ENCODE data around the gene COMMD9.
"Not testable (repeated sequence)": the region's sequence is repeated elsewhere in the genome, so short reads cannot be mapped to it uniquely, and the experiment has no call there.

The COMMD9 gene

GRCh38 chr11:36326524-36327419 is 37.5 kb upstream of the COMMD9 start:
- no peak for DNase-seq (ENCODE audit: low read depth)
- H3K4me3 ChIP-seq (ENCODE audit: low read depth, low read length) = no peak overlapping the region
- no peak for TF ChIP-seq POLR2A (IDR thresholded peaks at IDR 0.05; ENCODE audit: extremely low read depth, insufficient read length)
- TF ChIP-seq MAX (IDR thresholded peaks at IDR 0.05; ENCODE audit: low read depth, low read length) = no peak
- TF ChIP-seq MYC (IDR thresholded peaks at IDR 0.05; ENCODE audit: low read depth, low read length) = no peak
- TF ChIP-seq, protein P1, sequence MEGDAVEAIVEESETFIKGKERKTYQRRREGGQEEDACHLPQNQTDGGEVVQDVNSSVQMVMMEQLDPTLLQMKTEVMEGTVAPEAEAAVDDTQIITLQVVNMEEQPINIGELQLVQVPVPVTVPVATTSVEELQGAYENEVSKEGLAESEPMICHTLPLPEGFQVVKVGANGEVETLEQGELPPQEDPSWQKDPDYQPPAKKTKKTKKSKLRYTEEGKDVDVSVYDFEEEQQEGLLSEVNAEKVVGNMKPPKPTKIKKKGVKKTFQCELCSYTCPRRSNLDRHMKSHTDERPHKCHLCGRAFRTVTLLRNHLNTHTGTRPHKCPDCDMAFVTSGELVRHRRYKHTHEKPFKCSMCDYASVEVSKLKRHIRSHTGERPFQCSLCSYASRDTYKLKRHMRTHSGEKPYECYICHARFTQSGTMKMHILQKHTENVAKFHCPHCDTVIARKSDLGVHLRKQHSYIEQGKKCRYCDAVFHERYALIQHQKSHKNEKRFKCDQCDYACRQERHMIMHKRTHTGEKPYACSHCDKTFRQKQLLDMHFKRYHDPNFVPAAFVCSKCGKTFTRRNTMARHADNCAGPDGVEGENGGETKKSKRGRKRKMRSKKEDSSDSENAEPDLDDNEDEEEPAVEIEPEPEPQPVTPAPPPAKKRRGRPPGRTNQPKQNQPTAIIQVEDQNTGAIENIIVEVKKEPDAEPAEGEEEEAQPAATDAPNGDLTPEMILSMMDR (IDR thresholded peaks at IDR 0.05; ENCODE audit: low read depth, low read length) = no peak

- not testable (repeated sequence) for H3K4me3 ChIP-seq (ENCODE audit: low read depth, low read length); DNase-seq (ENCODE audit: low read depth)
These were observed 36.2 kb upstream of the COMMD9 start for GRCh38 chr11:36325403-36325802.

DNA sequence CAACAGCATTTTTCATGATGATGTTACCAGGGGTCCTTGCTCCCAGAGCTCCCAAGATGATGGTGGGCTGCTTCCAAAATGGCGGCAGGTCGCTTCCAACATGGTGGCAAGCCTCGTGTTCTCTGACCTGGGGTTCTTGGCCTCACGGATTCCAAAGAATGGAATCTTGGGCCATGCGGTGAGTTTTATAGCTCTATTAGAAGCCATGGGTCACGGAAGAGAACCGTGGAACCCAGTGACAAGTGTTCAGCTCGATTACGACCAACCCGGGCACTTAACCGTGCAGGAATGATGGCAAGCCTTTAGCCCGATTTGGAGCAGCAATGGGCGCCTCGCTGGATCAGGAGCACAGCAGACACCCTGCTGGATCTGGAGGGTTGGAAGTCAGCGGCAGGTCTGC is 35.7 kb upstream of the COMMD9 start:
- DNase-seq (ENCODE audit: low read depth) = not testable (repeated sequence)

GRCh38 chr11:36317992-36318391 is 28.8 kb upstream of the COMMD9 start:
- no peak overlapping the region for H3K4me3 ChIP-seq (ENCODE audit: low read depth, low read length)
- TF ChIP-seq MYC (IDR thresholded peaks at IDR 0.05; ENCODE audit: low read depth, low read length) (no peak), POLR2A (IDR thresholded peaks at IDR 0.05; ENCODE audit: extremely low read depth, insufficient read length) (no peak), MAX (IDR thresholded peaks at IDR 0.05; ENCODE audit: low read depth, low read length) (no peak)
- TF ChIP-seq, protein P1 (IDR thresholded peaks at IDR 0.05; ENCODE audit: low read depth, low read length) = no peak
- no peak for DNase-seq (ENCODE audit: low read depth)

More for the DNA sequence above, 35.7 kb upstream of the COMMD9 start:
- H3K4me3 ChIP-seq (ENCODE audit: low read depth, low read length) = not testable (repeated sequence)

DNA sequence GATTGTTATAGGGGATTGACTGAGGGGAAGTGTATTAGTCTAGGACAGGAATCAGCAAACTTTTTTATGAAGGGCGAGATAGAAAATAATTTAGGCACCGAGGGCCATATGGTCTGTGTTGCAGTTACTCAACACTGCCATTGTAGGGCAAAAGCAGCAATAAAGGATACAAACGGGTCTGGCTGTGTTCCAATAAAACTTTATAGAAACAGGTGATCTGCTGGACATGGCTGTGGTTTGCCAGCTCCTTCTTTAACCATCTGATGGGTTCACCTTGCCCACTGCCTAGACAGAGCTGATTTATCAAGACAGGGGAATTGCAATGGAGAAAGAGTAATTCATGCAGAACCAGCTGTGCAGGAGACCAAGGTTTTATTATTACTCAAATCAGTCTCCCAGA is 26.8 kb upstream of the COMMD9 start:
- TF ChIP-seq MAX (IDR thresholded peaks at IDR 0.05; ENCODE audit: low read depth, low read length) = no peak
- TF ChIP-seq, protein P1 (IDR thresholded peaks at IDR 0.05; ENCODE audit: low read depth, low read length) = no peak
- TF ChIP-seq MYC (IDR thresholded peaks at IDR 0.05; ENCODE audit: low read depth, low read length) = no peak
- no peak for TF ChIP-seq POLR2A (IDR thresholded peaks at IDR 0.05; ENCODE audit: extremely low read depth, insufficient read length)
- H3K4me3 ChIP-seq (ENCODE audit: low read depth, low read length) = no peak overlapping the region
- no peak for DNase-seq (ENCODE audit: low read depth)

DNA sequence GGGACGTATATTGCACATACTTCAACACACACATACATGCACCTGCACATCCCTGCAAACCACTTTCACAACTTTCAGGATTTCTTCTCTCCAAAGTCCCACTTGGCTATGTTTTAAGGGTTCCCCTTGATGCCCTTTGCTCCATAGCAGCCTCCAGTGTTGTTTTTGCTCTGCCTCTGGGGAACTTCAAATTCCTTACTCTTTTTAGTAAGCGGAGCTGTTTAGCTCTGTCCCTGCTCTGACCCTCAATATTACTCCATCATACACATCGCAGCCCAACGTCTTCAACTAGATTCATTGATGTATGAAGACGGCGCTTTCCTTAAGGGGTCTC is 25.2 kb upstream of the COMMD9 start:
- DNase-seq (ENCODE audit: low read depth) = no peak
- H3K4me3 ChIP-seq (ENCODE audit: low read depth, low read length) = no peak overlapping the region
- TF ChIP-seq POLR2A (IDR thresholded peaks at IDR 0.05; ENCODE audit: extremely low read depth, insufficient read length) = no peak
- no peak for TF ChIP-seq MAX (IDR thresholded peaks at IDR 0.05; ENCODE audit: low read depth, low read length)
- TF ChIP-seq, protein P1 (IDR thresholded peaks at IDR 0.05; ENCODE audit: low read depth, low read length) = no peak
- TF ChIP-seq MYC (IDR thresholded peaks at IDR 0.05; ENCODE audit: low read depth, low read length) = no peak

All from NB4 (cell line).